Measurements from ENCODE around the gene HCRTR2. TPM values are rescaled to one million over a fixed set of nuclear protein-coding genes. Genes with fewer than 3 reads are reported as not detected.

HCRTR2 gene
- total and polyA plus RNA-seq, 4 donors, result not detected

GRCh38 chr6:55281215-55281614, 106.9 kb downstream of the HCRTR2 start:
- H3K9me3 ChIP-seq (ENCODE audit: control insufficient read depth in 4 of 4, low read length in 3 of 4), result no peaks in the 10 kb centered on the region
- TF ChIP-seq FOXA2 (IDR thresholded peaks at IDR 0.05) (no peak), NR2F2 (IDR thresholded peaks at IDR 0.05) (no peak), FOXA1 (IDR thresholded peaks at IDR 0.05) (no peak), HNF4G (IDR thresholded peaks at IDR 0.05) (no peak), JUND (IDR thresholded peaks at IDR 0.05) (no peak), EGR1 (IDR thresholded peaks at IDR 0.05; ENCODE audit: low read depth in 2 of 2) (no peak), RAD21 (IDR thresholded peaks at IDR 0.05) (no peak), HNF4A (conservative IDR thresholded peaks at IDR 0.05) (no peak)
- TF ChIP-seq, protein P1, sequence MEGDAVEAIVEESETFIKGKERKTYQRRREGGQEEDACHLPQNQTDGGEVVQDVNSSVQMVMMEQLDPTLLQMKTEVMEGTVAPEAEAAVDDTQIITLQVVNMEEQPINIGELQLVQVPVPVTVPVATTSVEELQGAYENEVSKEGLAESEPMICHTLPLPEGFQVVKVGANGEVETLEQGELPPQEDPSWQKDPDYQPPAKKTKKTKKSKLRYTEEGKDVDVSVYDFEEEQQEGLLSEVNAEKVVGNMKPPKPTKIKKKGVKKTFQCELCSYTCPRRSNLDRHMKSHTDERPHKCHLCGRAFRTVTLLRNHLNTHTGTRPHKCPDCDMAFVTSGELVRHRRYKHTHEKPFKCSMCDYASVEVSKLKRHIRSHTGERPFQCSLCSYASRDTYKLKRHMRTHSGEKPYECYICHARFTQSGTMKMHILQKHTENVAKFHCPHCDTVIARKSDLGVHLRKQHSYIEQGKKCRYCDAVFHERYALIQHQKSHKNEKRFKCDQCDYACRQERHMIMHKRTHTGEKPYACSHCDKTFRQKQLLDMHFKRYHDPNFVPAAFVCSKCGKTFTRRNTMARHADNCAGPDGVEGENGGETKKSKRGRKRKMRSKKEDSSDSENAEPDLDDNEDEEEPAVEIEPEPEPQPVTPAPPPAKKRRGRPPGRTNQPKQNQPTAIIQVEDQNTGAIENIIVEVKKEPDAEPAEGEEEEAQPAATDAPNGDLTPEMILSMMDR (IDR thresholded peaks at IDR 0.05; ENCODE audit: low read depth, low read length, missing input control), result no peak
- TF ChIP-seq, protein P2, sequence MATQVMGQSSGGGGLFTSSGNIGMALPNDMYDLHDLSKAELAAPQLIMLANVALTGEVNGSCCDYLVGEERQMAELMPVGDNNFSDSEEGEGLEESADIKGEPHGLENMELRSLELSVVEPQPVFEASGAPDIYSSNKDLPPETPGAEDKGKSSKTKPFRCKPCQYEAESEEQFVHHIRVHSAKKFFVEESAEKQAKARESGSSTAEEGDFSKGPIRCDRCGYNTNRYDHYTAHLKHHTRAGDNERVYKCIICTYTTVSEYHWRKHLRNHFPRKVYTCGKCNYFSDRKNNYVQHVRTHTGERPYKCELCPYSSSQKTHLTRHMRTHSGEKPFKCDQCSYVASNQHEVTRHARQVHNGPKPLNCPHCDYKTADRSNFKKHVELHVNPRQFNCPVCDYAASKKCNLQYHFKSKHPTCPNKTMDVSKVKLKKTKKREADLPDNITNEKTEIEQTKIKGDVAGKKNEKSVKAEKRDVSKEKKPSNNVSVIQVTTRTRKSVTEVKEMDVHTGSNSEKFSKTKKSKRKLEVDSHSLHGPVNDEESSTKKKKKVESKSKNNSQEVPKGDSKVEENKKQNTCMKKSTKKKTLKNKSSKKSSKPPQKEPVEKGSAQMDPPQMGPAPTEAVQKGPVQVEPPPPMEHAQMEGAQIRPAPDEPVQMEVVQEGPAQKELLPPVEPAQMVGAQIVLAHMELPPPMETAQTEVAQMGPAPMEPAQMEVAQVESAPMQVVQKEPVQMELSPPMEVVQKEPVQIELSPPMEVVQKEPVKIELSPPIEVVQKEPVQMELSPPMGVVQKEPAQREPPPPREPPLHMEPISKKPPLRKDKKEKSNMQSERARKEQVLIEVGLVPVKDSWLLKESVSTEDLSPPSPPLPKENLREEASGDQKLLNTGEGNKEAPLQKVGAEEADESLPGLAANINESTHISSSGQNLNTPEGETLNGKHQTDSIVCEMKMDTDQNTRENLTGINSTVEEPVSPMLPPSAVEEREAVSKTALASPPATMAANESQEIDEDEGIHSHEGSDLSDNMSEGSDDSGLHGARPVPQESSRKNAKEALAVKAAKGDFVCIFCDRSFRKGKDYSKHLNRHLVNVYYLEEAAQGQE (IDR thresholded peaks at IDR 0.05), result no peak
- TF ChIP-seq, protein P3, sequence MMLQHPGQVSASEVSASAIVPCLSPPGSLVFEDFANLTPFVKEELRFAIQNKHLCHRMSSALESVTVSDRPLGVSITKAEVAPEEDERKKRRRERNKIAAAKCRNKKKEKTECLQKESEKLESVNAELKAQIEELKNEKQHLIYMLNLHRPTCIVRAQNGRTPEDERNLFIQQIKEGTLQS (IDR thresholded peaks at IDR 0.05), result no peak
- no peak overlapping the region for H3K27ac ChIP-seq (ENCODE audit: low read depth in 1 of 2, low read length in 2 of 2)
- H3K36me3 ChIP-seq (ENCODE audit: control insufficient read depth in 4 of 4, insufficient read depth in 3 of 4, low read depth in 1 of 4, low read length in 3 of 4), result no peaks in the 10 kb centered on the region
- 58% methylated on average over 4 of the region's 4 CpGs for WGBS
- no peak overlapping the region for H3K9ac ChIP-seq (ENCODE audit: low read depth in 1 of 2, low read length in 2 of 2)
- no peak for DNase-seq (ENCODE audit: low spot score)
- peaks cover 0 to 7% (median 2%) of the 10 kb centered on the region in 4 donors for H3K27me3 ChIP-seq (ENCODE audit: control insufficient read depth in 4 of 4, insufficient read depth in 4 of 4, low read length in 3 of 4)
- no peak overlapping the region for H3K4me3 ChIP-seq (ENCODE audit: low read depth in 1 of 3, low read length in 3 of 3)
- no peaks in the 10 kb centered on the region for H3K4me1 ChIP-seq (ENCODE audit: control insufficient read depth in 4 of 4, insufficient read depth in 4 of 4, low read length in 3 of 4)

DNA sequence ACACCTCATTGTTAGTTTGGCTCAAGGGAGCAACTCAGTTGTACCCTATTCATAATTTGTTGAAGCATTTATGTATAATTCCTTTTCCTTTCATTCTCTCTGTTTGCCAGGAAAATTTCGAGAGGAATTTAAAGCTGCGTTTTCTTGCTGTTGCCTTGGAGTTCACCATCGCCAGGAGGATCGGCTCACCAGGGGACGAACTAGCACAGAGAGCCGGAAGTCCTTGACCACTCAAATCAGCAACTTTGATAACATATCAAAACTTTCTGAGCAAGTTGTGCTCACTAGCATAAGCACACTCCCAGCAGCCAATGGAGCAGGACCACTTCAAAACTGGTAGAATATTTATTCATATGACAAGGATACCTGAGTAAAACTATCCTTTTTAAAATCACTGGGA, 107.8 kb downstream of the HCRTR2 start:
- no peak overlapping the region for H3K9ac ChIP-seq (ENCODE audit: low read depth in 1 of 2, low read length in 2 of 2)
- no peaks in the 10 kb centered on the region for H3K4me1 ChIP-seq (ENCODE audit: control insufficient read depth in 4 of 4, insufficient read depth in 4 of 4, low read length in 3 of 4)
- no peak overlapping the region for H3K27ac ChIP-seq (ENCODE audit: low read depth in 1 of 2, low read length in 2 of 2)
- peaks cover 0 to 7% (median 2%) of the 10 kb centered on the region in 4 donors for H3K27me3 ChIP-seq (ENCODE audit: control insufficient read depth in 4 of 4, insufficient read depth in 4 of 4, low read length in 3 of 4)
- WGBS, result 56% methylated on average over 6 of the region's 6 CpGs
- no peak for DNase-seq (ENCODE audit: low spot score)
- H3K36me3 ChIP-seq (ENCODE audit: control insufficient read depth in 4 of 4, insufficient read depth in 3 of 4, low read depth in 1 of 4, low read length in 3 of 4), result no peaks in the 10 kb centered on the region
- no peak for TF ChIP-seq GABPA (IDR thresholded peaks at IDR 0.05 in 1 of 2, conservative IDR thresholded peaks at IDR 0.05 in 1 of 2)
- TF ChIP-seq TAF1 (conservative IDR thresholded peaks at IDR 0.05), result no peak
- TF ChIP-seq, protein P2 (IDR thresholded peaks at IDR 0.05), result no peak
- H3K9me3 ChIP-seq (ENCODE audit: control insufficient read depth in 4 of 4, low read length in 3 of 4), result no peaks in the 10 kb centered on the region
- no peak overlapping the region for H3K4me3 ChIP-seq (ENCODE audit: low read depth in 1 of 3, low read length in 3 of 3)

Data from liver (tissue), 9 donors.